ENCODE results near the gene FOXA2.

DNA sequence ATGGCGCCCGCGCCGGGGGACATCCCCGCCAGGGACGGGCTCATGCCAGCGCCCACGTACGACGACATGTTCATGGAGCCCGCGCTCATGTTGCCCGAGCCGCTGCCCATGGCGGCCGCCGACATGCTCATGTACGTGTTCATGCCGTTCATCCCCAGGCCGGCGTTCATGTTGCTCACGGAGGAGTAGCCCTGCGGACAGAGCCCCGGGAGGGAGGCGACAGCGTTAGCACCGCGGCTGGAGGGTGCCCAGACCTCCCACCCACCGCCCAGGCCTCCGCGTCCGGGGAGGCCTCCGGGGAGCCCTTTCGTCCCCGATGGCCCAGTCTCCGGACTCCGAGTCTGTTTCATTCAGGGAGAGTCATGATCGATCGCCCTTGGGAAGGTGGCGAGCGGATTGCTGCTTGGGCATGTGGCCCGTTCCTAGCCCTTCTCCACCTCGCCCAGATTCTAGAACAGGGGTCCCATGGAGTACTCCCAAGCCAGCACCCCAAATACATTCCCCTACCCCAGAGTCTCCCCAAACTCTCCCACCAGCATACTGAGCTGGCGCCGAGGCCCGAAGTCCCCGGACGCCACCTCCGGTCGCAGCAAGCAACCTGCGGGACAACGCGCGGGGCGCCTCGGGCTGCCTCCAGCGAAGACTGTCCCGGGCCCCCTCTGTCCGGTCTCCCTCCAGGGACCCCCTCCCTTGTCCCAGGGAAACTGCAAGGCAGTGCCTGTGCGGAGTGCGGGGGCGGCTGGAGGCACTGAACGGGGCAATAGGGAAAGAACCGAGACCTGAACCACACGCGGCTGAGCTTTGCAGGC, 1.2 kb downstream of the FOXA2 start:
- TF ChIP-seq GATA3 (IDR thresholded peaks at IDR 0.05; ENCODE audit: low read depth, low read length) (no peak), GATA2 (IDR thresholded peaks at IDR 0.05; ENCODE audit: low read depth, low read length) (no peak)

All from SH-SY5Y (cell line).